SJCRH30 (cell line): ENCODE measurements around the gene NEO1. TPM values are rescaled to one million over a fixed set of nuclear protein-coding genes. Genes with fewer than 3 reads are reported as not detected.

Experiments used
- DNase-seq, 2 experiments: peaks; one replicate each; pipeline ENCODE4 v3.0.0-alpha.2; 2015 to 2020
- H3K27ac ChIP-seq: fragments of 250-450 bp; sonication (Bioruptor Pico); 2 replicates; pipeline ENCODE4 v1.5.1; 2020; ENCODE audit warnings: mild to moderate bottlenecking, moderate library complexity
- H3K27me3 ChIP-seq: fragments of 250-450 bp; sonication (Bioruptor Pico); 2 replicates; pipeline ENCODE4 v1.5.1; 2020; ENCODE audit warnings: mild to moderate bottlenecking, moderate library complexity
- H3K36me3 ChIP-seq: fragments of 250-450 bp; sonication (Bioruptor Pico); 2 replicates; pipeline ENCODE4 v1.5.1; 2020; ENCODE audit warnings: mild to moderate bottlenecking, moderate library complexity
- H3K4me1 ChIP-seq: fragments of 250-450 bp; sonication (Bioruptor Pico); 2 replicates; pipeline ENCODE4 v1.5.1; 2020; ENCODE audit warnings: mild to moderate bottlenecking, moderate library complexity
- H3K4me3 ChIP-seq: fragments of 250-450 bp; sonication (Bioruptor Pico); 2 replicates; pipeline ENCODE4 v1.5.1; 2020; ENCODE audit warnings: mild to moderate bottlenecking, moderate library complexity
- H3K9me3 ChIP-seq: fragments of 250-450 bp; sonication (Bioruptor Pico); replicated peaks from 2 replicates; pipeline ENCODE4 v1.5.1; 2020; ENCODE audit warnings: mild to moderate bottlenecking, moderate library complexity
- total RNA-seq: library from RNA; depleted of rRNA; stranded (reverse); fragments of >200 nt; shearing (Covaris generic); gene quantifications from 2 replicates; pipeline ENCODE4 v1.2.3, GENCODE V29; 2014

NEO1 gene
- total RNA-seq, 1 experiment from 2014 or later = 15.1 TPM

DNA sequence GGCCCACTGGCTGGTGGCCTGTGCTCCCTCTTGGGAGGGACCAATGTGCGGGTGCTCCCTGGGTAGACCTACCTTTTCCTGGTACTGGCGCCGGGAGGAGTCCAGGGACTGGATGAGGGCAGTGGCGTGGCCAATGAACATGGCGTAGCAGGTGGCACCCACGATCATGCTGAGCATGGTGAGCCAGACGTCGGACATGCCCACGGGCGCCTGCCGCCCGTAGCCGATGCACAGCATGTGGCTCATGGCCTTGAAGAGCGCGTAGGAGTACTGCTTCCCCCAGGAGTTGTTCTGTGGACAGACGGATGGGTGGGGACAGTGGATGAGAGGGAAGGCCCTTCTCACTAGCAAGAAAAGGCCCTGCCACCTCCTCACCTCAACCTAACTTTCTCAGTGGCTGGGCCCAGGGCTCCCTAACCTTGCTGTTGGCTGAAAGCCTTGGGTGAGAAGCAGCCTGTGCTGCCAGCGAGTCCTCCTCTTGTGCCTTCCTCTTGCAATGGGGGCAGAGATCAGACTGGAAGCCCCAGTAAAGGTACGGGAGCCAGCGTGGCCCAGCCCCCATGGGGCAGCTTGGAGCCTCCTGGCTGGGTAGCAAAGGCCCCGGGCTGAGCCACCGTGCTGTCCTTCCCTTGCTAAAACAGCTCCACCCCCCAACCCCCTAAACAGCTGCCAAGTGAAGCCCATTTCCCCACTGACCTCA is 277.4 kb downstream of the NEO1 start:
- no peak overlapping the region for H3K4me3 ChIP-seq
- H3K9me3 ChIP-seq = no peaks in the 10 kb centered on the region
- DNase-seq = no peak
- peaks cover 6% of the 10 kb centered on the region; the same call in 1 of the 2 replicates for H3K27me3 ChIP-seq
- no peak overlapping the region for H3K27ac ChIP-seq
- H3K36me3 ChIP-seq = no peaks in the 10 kb centered on the region
- no peaks in the 10 kb centered on the region; the same call in 1 of the 2 replicates for H3K4me1 ChIP-seq

DNA sequence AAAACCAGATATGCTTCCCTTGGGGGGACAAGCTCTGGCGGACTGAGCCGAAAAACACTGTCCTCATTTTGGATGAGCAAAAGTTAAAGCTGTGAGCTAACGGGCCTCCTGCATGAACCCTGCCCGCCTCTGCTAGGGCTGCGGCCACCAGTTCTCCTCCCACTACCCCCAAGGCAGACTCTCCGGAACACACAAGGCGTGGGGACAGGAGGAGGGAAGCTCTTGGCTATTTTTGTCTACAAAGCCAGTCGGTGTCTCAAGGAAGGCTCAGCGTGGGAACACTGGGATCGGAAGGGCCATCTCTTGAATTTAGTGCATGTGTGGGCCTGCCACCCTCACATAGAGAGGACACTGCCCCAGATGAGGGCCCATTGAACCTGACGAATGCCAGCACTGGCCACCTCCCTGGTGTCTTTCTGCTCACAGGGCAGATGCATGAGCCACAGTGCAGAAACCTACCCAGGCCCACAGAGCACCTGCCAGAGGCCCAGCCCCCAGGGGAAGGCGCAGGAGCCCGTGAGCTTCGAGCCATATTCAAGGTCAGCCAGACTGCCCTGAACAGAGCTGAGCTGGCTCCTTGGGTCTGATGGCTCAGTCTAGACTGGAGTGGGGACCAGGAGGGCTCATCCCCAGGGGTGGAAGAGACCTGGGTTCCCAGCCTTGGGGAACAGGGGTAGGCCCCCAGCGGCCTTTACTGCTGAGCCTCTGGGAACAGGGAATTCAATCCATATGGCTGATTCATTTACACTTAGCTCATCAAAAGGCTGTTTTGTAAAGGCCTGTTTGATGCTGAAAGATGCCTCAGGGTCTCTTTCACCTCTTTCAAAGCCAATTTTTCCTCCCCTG is 278.2 kb downstream of the NEO1 start:
- Histone ChIP-seq H3K36me3 (no peaks in the 10 kb centered on the region), H3K27me3 (peaks cover 12% of the 10 kb centered on the region; the same call in 1 of the 2 replicates), H3K4me3 (no peak overlapping the region), H3K4me1 (no peaks in the 10 kb centered on the region; the same call in 1 of the 2 replicates), H3K9me3 (no peaks in the 10 kb centered on the region), H3K27ac (no peak overlapping the region)
- no peak for DNase-seq

DNA sequence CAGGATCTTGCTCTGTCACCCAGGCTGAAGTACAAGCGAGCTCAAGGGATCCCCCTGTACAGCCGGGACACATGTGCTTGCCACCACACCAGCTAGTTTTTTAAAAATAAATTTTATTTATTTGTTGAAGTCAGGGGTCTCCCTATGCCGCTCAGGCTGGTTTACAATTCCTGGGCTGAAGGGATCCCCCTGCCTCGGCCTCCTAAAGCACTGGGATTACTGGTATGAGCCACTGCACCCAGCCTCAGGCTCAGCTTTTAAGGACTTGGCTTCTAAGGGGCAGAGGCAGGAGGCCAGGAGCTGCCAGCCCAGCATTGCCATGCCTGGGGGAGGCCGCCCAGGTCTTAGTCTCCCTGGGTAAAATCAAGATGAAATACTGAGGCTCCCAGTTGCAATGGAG is 279.2 kb downstream of the NEO1 start:
- Histone ChIP-seq H3K27me3 (peaks cover 23% of the 10 kb centered on the region; the same call in 1 of the 2 replicates), H3K4me3 (no peak overlapping the region), H3K9me3 (no peaks in the 10 kb centered on the region), H3K36me3 (no peaks in the 10 kb centered on the region), H3K27ac (no peak overlapping the region), H3K4me1 (no peaks in the 10 kb centered on the region)
- DNase-seq = no peak

- no peak for DNase-seq
- H3K4me3 ChIP-seq = no peak overlapping the region
- no peaks in the 10 kb centered on the region for H3K9me3 ChIP-seq
- H3K36me3 ChIP-seq = no peaks in the 10 kb centered on the region
- peaks cover 27% of the 10 kb centered on the region; the same call in 1 of the 2 replicates for H3K27me3 ChIP-seq
- no peaks in the 10 kb centered on the region for H3K4me1 ChIP-seq
- no peak overlapping the region for H3K27ac ChIP-seq
Measured at GRCh38 chr15:73331991-73332925, 280.0 kb downstream of the NEO1 start.

DNA sequence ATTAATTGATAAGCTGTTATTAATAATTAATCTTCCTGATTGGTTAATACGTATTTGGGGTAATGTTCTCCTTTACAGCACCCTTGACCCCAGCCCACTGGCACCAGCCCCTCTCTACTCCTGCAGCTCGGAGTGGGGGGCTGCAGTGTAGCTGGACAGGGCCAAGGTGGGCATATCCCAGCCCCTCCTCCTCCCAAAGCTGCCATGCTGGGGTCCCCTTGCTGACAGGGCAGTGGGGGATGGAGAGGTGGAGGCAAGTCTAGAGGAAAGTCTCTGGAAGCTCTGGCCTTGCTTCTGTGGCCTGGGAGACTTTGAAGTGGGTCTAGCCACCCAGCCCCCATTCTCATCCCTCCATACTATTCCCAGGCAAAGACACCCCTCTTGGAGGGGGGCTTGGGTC is 280.7 kb downstream of the NEO1 start:
- Histone ChIP-seq H3K27ac (no peak overlapping the region), H3K4me3 (no peak overlapping the region), H3K4me1 (no peaks in the 10 kb centered on the region), H3K9me3 (no peaks in the 10 kb centered on the region), H3K36me3 (no peaks in the 10 kb centered on the region), H3K27me3 (peaks cover 27% of the 10 kb centered on the region; the same call in 1 of the 2 replicates)
- no peak for DNase-seq

- Histone ChIP-seq H3K9me3 (no peaks in the 10 kb centered on the region), H3K4me3 (no peak overlapping the region), H3K36me3 (no peaks in the 10 kb centered on the region), H3K4me1 (no peaks in the 10 kb centered on the region), H3K27ac (no peak overlapping the region), H3K27me3 (peaks cover 27% of the 10 kb centered on the region; the same call in 1 of the 2 replicates)
- no peak for DNase-seq
Measured at GRCh38 chr15:73334086-73334485, 281.8 kb downstream of the NEO1 start.

DNA sequence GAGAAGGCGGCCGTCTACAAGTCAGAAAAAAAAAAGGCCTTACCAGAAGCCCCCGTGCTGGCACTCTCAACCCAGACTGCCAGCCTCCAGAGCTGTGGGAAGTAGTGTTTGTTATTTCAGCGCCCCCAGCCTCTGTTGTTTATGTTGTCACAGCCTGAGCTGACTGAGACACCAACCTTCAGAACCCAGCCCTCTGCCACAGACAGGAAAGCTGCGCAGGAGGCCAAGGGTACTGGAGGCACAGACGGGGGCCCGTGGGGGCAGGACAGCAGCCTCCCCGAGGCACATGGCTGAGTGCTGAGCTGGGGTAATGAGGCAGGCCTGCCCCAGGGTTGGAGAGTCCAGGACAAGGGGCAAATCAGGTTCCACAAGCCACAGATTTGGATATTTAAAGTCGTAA is 282.8 kb downstream of the NEO1 start:
- H3K4me1 ChIP-seq = no peaks in the 10 kb centered on the region
- DNase-seq = no peak
- no peak overlapping the region for H3K27ac ChIP-seq
- H3K4me3 ChIP-seq = no peak overlapping the region
- H3K27me3 ChIP-seq = peaks cover 25% of the 10 kb centered on the region; the same call in 1 of the 2 replicates
- H3K9me3 ChIP-seq = no peaks in the 10 kb centered on the region
- H3K36me3 ChIP-seq = no peaks in the 10 kb centered on the region

DNA sequence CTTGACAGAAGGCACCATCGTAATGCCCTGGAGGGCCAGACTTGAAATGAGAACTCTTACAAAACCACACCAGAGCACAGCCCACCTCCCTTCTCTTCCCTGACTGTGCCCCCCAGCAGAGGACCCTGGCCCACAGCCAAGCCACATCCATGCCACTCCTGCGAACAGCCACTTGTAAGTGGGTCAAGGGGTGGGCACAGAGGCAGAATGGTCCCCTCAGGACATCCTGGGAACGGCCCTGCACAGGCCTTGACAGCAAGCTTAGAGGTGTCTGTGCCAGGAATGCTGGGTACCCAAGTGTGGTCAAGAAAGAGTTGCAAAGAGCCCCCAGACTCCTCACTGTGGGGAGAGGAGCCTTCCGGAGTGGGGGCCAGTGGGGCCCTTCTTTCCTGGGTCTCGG is 283.2 kb downstream of the NEO1 start:
- Histone ChIP-seq H3K27me3 (peaks cover 23% of the 10 kb centered on the region; the same call in 1 of the 2 replicates), H3K4me1 (no peaks in the 10 kb centered on the region), H3K9me3 (no peaks in the 10 kb centered on the region), H3K36me3 (no peaks in the 10 kb centered on the region), H3K4me3 (no peak overlapping the region), H3K27ac (no peak overlapping the region)
- no peak for DNase-seq

DNA sequence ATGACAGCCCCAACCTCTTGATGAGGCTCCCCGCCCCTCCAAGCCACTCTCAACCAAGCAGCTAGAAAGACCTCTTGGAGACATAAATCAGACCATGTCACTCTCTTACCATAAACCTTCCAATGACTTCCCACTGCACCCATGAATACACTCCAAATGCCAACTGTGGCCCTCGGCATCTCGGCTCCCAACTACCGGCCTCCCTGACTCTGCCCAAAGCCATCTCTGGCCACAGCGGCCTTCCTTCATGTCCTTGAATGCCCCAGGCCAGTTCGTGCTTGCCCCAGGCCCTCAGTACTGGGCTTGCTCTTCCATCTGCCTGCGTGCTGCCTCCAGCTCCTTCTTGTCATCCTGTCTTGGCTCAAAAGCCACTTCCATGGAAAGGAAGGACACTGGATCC is 284.5 kb downstream of the NEO1 start:
- H3K36me3 ChIP-seq = no peaks in the 10 kb centered on the region
- no peak for DNase-seq
- H3K4me3 ChIP-seq = no peak overlapping the region
- H3K4me1 ChIP-seq = no peaks in the 10 kb centered on the region
- peaks cover 24% of the 10 kb centered on the region; the same call in 1 of the 2 replicates for H3K27me3 ChIP-seq
- H3K9me3 ChIP-seq = no peaks in the 10 kb centered on the region
- no peak overlapping the region for H3K27ac ChIP-seq

DNA sequence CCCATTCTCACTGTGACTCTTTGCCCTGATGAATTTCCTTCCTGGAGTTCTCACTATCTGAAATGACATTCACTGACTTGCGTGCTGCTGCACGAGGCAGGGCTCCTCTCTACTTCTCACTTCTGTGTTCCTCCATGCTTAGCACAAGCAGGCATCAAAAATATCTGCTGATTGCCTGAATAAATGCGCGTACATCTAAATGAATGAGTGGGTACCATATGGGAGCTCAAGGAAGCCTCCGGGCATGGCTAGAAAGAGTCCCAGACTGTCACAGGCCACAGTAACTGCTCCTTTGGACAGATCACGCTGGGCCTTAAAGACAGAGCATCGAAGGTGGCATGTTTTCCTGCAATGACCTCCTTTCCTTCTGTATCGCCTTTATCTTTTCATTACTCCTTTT is 284.9 kb downstream of the NEO1 start:
- Histone ChIP-seq H3K27me3 (peaks cover 24% of the 10 kb centered on the region; the same call in 1 of the 2 replicates), H3K27ac (no peak overlapping the region), H3K36me3 (no peaks in the 10 kb centered on the region), H3K4me3 (no peak overlapping the region), H3K4me1 (no peaks in the 10 kb centered on the region), H3K9me3 (no peaks in the 10 kb centered on the region)
- no peak for DNase-seq

DNA sequence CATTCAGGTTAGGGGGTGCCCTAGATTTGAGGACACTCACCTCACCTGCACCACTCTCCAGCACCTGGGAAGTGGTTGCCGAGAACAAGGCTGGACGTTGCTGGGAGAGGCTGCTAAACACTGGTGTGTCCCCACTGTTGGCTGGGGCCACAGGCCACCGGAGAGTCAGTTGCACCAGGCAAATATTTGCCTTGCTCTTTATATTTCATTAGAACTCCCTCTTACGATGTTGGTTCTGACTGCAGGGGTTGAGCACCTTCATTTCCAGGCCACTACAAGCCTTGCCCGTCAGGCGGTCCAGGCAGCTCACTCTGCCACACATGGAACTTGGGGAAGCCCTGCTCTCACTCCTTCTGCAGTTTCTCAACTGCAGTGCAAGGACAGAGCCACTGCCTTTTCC is 285.8 kb downstream of the NEO1 start:
- H3K4me3 ChIP-seq = no peak overlapping the region
- peaks cover 24% of the 10 kb centered on the region; the same call in 1 of the 2 replicates for H3K27me3 ChIP-seq

DNA sequence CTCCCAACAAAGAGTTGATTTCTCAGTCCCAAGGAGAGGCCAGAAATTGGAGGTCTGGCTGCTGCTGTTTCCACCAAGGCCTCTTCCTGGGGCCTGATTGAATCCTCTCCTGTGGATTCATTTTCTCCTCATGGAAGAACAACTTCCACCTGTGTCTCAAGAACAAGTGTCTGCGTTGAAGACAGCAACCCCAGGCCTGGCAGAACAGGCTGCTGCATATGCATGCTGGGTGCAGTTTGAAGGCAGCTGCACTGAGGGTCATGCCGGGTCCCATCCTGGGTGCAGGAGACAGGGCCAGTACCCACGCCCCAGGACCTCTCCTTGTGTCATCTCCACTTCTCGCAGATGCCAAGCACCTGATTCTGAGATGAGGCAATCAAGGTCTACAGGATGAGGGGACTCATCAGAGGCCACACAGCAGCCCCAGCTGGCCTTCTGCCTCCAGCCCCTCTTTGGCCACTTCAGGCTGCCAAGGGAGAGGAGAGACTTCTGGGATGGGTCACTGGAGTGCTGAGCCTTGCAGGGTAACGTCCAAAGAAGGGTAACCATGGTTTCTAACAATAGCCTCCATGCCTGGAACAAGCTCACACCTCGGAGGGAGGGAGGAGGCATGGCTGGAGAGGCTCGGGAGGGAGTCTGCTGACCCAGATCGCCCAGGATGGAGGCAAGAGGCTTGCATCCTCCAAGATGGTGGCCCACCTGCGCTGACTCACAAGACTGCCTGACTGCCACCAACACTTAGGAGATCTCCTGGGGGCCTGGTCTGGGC is 286.5 kb downstream of the NEO1 start:
- no peak overlapping the region for H3K27ac ChIP-seq
- DNase-seq = no peak
- H3K4me3 ChIP-seq = no peak overlapping the region
- H3K9me3 ChIP-seq = no peaks in the 10 kb centered on the region
- peaks cover 24% of the 10 kb centered on the region; the same call in 1 of the 2 replicates for H3K27me3 ChIP-seq
- H3K36me3 ChIP-seq = no peaks in the 10 kb centered on the region
- no peaks in the 10 kb centered on the region for H3K4me1 ChIP-seq

More for the DNA sequence above, 285.8 kb downstream of the NEO1 start:
- Histone ChIP-seq H3K9me3 (no peaks in the 10 kb centered on the region), H3K4me1 (no peaks in the 10 kb centered on the region), H3K27ac (no peak overlapping the region), H3K36me3 (no peaks in the 10 kb centered on the region)
- no peak for DNase-seq

GRCh38 chr15:73340502-73341192 is 288.4 kb downstream of the NEO1 start:
- no peak for DNase-seq
- no peak overlapping the region for H3K4me3 ChIP-seq
- peaks cover 16% of the 10 kb centered on the region; the same call in 1 of the 2 replicates for H3K27me3 ChIP-seq
- H3K27ac ChIP-seq = no peak overlapping the region
- H3K9me3 ChIP-seq = no peaks in the 10 kb centered on the region
- H3K36me3 ChIP-seq = no peaks in the 10 kb centered on the region
- no peaks in the 10 kb centered on the region for H3K4me1 ChIP-seq
